Stimulated activated CD8-positive, alpha-beta memory T cell treated with anti-CD3 and anti-CD28 coated beads, Interleukin-4, amount 100 ng/mL, for 1 hour (primary cell): ENCODE data around the gene CAMTA1.
"Not testable (repeated sequence)": the region's sequence is repeated elsewhere in the genome, so short reads cannot be mapped to it uniquely, and the experiment has no call there.

Source experiments
- DNase-seq, 2 donors: peaks; one replicate each; pipeline ENCODE4 v3.0.0-alpha.2; 2020; ENCODE audit warnings: low read depth in 2 of 2, low spot score in 1 of 2

Gene CAMTA1

GRCh38 chr1:7777591-7777990, 992.3 kb downstream of the CAMTA1 start:
- no peak for DNase-seq

GRCh38 chr1:7778133-7778628, 992.9 kb downstream of the CAMTA1 start:
- no peak for DNase-seq

- DNase-seq: no peak
Observed at GRCh38 chr1:7780976-7781375, 995.7 kb downstream of the CAMTA1 start.

- no peak for DNase-seq
Observed at GRCh38 chr1:7781501-7781900, 996.2 kb downstream of the CAMTA1 start.

GRCh38 chr1:7781923-7782495, 996.8 kb downstream of the CAMTA1 start:
- DNase-seq: no peak

GRCh38 chr1:7783178-7783711, 998.0 kb downstream of the CAMTA1 start:
- no peak for DNase-seq

GRCh38 chr1:7783826-7784491, 998.7 kb downstream of the CAMTA1 start, which contains the start of gene PER3:
Gene PER3, plus strand, starts transcription at chr1:7784291. Its CDS starts 587 bp downstream, at chr1:7784878.
- DNase-seq: peak; percentile 70 to 79

- no peak for DNase-seq
Observed at GRCh38 chr1:7784492-7785071, 999.3 kb downstream of the CAMTA1 start.

GRCh38 chr1:7785108-7785507, 999.9 kb downstream of the CAMTA1 start:
- DNase-seq: no peak

GRCh38 chr1:7786795-7787194, 1001.5 kb downstream of the CAMTA1 start:
- no peak for DNase-seq

- DNase-seq: no peak
Observed at GRCh38 chr1:7789828-7790227, 1004.6 kb downstream of the CAMTA1 start.

GRCh38 chr1:7791027-7791426, 1005.8 kb downstream of the CAMTA1 start:
- DNase-seq: not testable (repeated sequence)

- DNase-seq: no peak
Observed at GRCh38 chr1:7795406-7795805, 1010.2 kb downstream of the CAMTA1 start.

GRCh38 chr1:7805460-7805859, 1020.2 kb downstream of the CAMTA1 start:
- no peak for DNase-seq

GRCh38 chr1:7808253-7808844, 1023.1 kb downstream of the CAMTA1 start:
- DNase-seq: no peak

- DNase-seq: no peak
Observed at GRCh38 chr1:7809742-7810141, 1024.5 kb downstream of the CAMTA1 start.

GRCh38 chr1:7810395-7810794, 1025.1 kb downstream of the CAMTA1 start:
- DNase-seq: no peak

- DNase-seq: no peak
Observed at GRCh38 chr1:7811476-7811875, 1026.2 kb downstream of the CAMTA1 start.

GRCh38 chr1:7813677-7814373, 1028.6 kb downstream of the CAMTA1 start:
- no peak for DNase-seq
